PC-9 (cell line): ENCODE measurements around the gene MARK1. TPM values are rescaled to one million over a fixed set of nuclear protein-coding genes. Genes with fewer than 3 reads are reported as not detected.
"Not testable (repeated sequence)": the region's sequence is repeated elsewhere in the genome, so short reads cannot be mapped to it uniquely, and the experiment has no call there.

ENCODE experiments used
- BruUV-seq: library from RNA; stranded (reverse); fragments of 400-500 nt; replicated peaks from 2 replicates; lab custom pipeline; 2021; lab: Mats Ljungman, UMichigan
- CTCF ChIA-PET: fragments of 300-600 bp; sonication (Branson Sonifier 250); formaldehyde crosslinking; loops from one replicate; lab custom pipeline; 2022; ENCODE audit warnings: antibody characterized with exemption; lab: Charles Lee
- POLR2A ChIA-PET: fragments of 300-600 bp; sonication (Branson Sonifier 250); formaldehyde crosslinking; loops from one replicate; lab custom pipeline; 2022; ENCODE audit warnings: antibody characterized with exemption; ENCODE audit not compliant: unreplicated experiment; lab: Charles Lee
- DNase-seq, 2 experiments: peaks; one replicate each; pipeline versions ENCODE4 v3.0.0 to v3.0.0-alpha.2; 2015 to 2022; ENCODE audit warnings: mixed read lengths in 1 of 2
- H2AFZ ChIP-seq: fragments of 200-600 bp; sonication (generic); 2 replicates; pipeline ENCODE4 v1.8.1; 2017; ENCODE audit warnings: antibody characterized with exemption
- H3F3A ChIP-seq: fragments of 200-600 bp; sonication (generic); 2 replicates; pipeline ENCODE4 v1.8.1; 2017; ENCODE audit warnings: antibody characterized with exemption, mild to moderate bottlenecking, low read depth; ENCODE audit not compliant: insufficient read depth
- H3K27ac ChIP-seq: fragments of 200-600 bp; sonication (generic); 2 replicates; pipeline ENCODE4 v1.6.1; 2016; ENCODE audit warnings: mixed run types
- H3K27me3 ChIP-seq: fragments of 200-600 bp; sonication (generic); 2 replicates; pipeline ENCODE4 v1.6.1; 2016; ENCODE audit warnings: low read depth, mixed run types; ENCODE audit not compliant: insufficient read depth
- H3K36me3 ChIP-seq: fragments of 200-600 bp; sonication (generic); 2 replicates; pipeline ENCODE4 v1.6.1; 2016; ENCODE audit warnings: low read depth, mixed run types
- H3K4me1 ChIP-seq: fragments of 200-600 bp; sonication (generic); replicated peaks from 2 replicates; pipeline ENCODE4 v1.6.1; 2016; ENCODE audit warnings: mixed run types; ENCODE audit not compliant: insufficient read depth
- H3K4me2 ChIP-seq: fragments of 200-600 bp; sonication (generic); 2 replicates; pipeline ENCODE4 v1.6.1; 2017; ENCODE audit warnings: mixed run types
- H3K4me3 ChIP-seq: fragments of 200-600 bp; sonication (generic); 2 replicates; pipeline ENCODE4 v1.6.1; 2016; ENCODE audit warnings: mixed run types
- H3K79me2 ChIP-seq: fragments of 200-600 bp; sonication (generic); 2 replicates; pipeline ENCODE4 v1.6.1; 2017; ENCODE audit warnings: low read depth, mixed run types
- H3K9me2 ChIP-seq: fragments of 200-600 bp; sonication (generic); 2 replicates; pipeline ENCODE4 v1.8.1; 2017; ENCODE audit warnings: mild to moderate bottlenecking; ENCODE audit not compliant: insufficient read depth
- H3K9me3 ChIP-seq: fragments of 200-600 bp; sonication (generic); 2 replicates; pipeline ENCODE4 v1.8.1; 2016; ENCODE audit warnings: low read depth; ENCODE audit not compliant: insufficient read depth
- H4K20me1 ChIP-seq: fragments of 200-600 bp; sonication (generic); 2 replicates; pipeline ENCODE4 v1.8.1; 2017; ENCODE audit not compliant: insufficient read depth
- EZH2 ChIP-seq: fragments of 200-600 bp; sonication (generic); IDR thresholded peaks from 2 replicates; pipeline ENCODE4 v1.8.0; 2017; ENCODE audit warnings: antibody characterized with exemption, low read depth
- intact Hi-C: fragments of 100-400 bp; cut with micrococcal nuclease; formaldehyde crosslinking; loops from one replicate; pipeline ENCODE4 v1.10.0; 2022; ENCODE audit not compliant: unreplicated experiment
- total RNA-seq: library from RNA; stranded (reverse); gene quantifications from 2 replicates; pipeline ENCODE4 v1.2.3, GENCODE V29; 2021
- TF ChIP-seq, protein P1 (sequence below): fragments of 200-600 bp; sonication (generic); conservative IDR thresholded peaks from 2 replicates; pipeline ENCODE4 v1.6.1; 2017; ENCODE audit warnings: mixed run types, antibody characterized with exemption, mild to moderate bottlenecking, moderate library complexity

The MARK1 gene
- total RNA-seq, 1 experiment from 2014 or later = 1.9 TPM

- no peaks in the 10 kb centered on the region for H3K27me3 ChIP-seq
Observed at GRCh38 chr1:220682901-220683576, 155.1 kb downstream of the MARK1 start.

GRCh38 chr1:220683716-220684115 lies 155.8 kb downstream of the MARK1 start:
- H3K9me2 ChIP-seq, BruUV-seq, H3F3A ChIP-seq, POLR2A ChIA-PET, H4K20me1 ChIP-seq, H3K4me2 ChIP-seq, H3K36me3 ChIP-seq, H3K4me3 ChIP-seq, H2AFZ ChIP-seq, H3K9me3 ChIP-seq, H3K4me1 ChIP-seq, DNase-seq, CTCF ChIA-PET, H3K27me3 ChIP-seq, intact Hi-C loops, H3K27ac ChIP-seq, H3K79me2 ChIP-seq: not testable (repeated sequence)

More at GRCh38 chr1:220682901-220683576, 155.1 kb downstream of the MARK1 start:
- intact Hi-C loops = no loop called here
- Histone ChIP-seq H3K36me3 (no peaks in the 10 kb centered on the region), H3F3A (no peaks in the 10 kb centered on the region), H3K9me3 (no peaks in the 10 kb centered on the region), H3K4me3 (no peak overlapping the region), H3K4me2 (no peak overlapping the region), H3K79me2 (no peaks in the 10 kb centered on the region), H2AFZ (no peak overlapping the region), H4K20me1 (no peaks in the 10 kb centered on the region), H3K4me1 (no peaks in the 10 kb centered on the region), H3K27ac (no peak overlapping the region), H3K9me2 (no peaks in the 10 kb centered on the region)
- TF ChIP-seq EZH2 = no peak
- TF ChIP-seq, protein P1, sequence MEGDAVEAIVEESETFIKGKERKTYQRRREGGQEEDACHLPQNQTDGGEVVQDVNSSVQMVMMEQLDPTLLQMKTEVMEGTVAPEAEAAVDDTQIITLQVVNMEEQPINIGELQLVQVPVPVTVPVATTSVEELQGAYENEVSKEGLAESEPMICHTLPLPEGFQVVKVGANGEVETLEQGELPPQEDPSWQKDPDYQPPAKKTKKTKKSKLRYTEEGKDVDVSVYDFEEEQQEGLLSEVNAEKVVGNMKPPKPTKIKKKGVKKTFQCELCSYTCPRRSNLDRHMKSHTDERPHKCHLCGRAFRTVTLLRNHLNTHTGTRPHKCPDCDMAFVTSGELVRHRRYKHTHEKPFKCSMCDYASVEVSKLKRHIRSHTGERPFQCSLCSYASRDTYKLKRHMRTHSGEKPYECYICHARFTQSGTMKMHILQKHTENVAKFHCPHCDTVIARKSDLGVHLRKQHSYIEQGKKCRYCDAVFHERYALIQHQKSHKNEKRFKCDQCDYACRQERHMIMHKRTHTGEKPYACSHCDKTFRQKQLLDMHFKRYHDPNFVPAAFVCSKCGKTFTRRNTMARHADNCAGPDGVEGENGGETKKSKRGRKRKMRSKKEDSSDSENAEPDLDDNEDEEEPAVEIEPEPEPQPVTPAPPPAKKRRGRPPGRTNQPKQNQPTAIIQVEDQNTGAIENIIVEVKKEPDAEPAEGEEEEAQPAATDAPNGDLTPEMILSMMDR = no peak
- BruUV-seq = no TSS peak
- ChIA-PET CTCF (no interaction called here), POLR2A (interaction anchor here (0.6 kb wide), 1 partner anchor 15 kb away, joined by 3 read pairs; no protein-coding TSS in a partner anchor)
- no peak for DNase-seq

DNA sequence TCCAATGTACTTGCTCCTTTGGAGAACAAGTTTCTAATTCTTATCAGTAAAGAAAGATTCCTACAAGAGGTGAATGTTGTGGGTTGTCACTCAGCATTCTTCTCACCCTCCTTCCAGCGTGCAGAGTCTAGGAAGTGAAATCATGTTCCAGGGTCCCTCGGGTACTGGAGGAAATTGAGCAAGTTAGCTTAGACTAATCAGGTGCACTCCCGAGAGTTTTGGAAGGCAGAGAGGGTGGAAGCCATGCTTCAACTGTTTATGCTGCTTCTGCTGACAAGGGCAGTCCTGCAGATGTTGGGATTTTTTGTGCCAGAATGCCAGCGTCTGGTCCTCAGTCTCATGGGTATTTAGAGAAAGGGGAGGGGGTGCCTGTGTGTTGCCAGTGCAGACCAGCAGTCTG lies 157.0 kb downstream of the MARK1 start:
- CTCF ChIA-PET = interaction anchor here (0.6 kb wide), 2 partner anchors 387 to 1649 kb away, joined by 3 to 5 read pairs; no protein-coding TSS in a partner anchor
- no peak for TF ChIP-seq EZH2
- TF ChIP-seq, protein P1 = no peak
- intact Hi-C loops = no loop called here
- Histone ChIP-seq H3K27me3 (no peaks in the 10 kb centered on the region), H3K9me2 (no peaks in the 10 kb centered on the region), H3K9me3 (no peaks in the 10 kb centered on the region), H3K27ac (no peak overlapping the region), H4K20me1 (no peaks in the 10 kb centered on the region), H2AFZ (no peak overlapping the region), H3K4me1 (no peaks in the 10 kb centered on the region), H3K79me2 (no peaks in the 10 kb centered on the region), H3F3A (no peaks in the 10 kb centered on the region), H3K4me2 (no peak overlapping the region), H3K36me3 (no peaks in the 10 kb centered on the region), H3K4me3 (no peak overlapping the region)
- no TSS peak for BruUV-seq
- DNase-seq = no peak
- POLR2A ChIA-PET = interaction anchor here (0.7 kb wide), 1 partner anchor 228 kb away, joined by 11 read pairs; no protein-coding TSS in a partner anchor
